Coronary artery (tissue), 2 donors: ENCODE results near the gene DPP10.

Source experiments
- DNase-seq: peaks from one replicate; pipeline ENCODE4 v3.0.0-alpha.2; 2017; ENCODE audit warnings: low spot score
- H3K27ac ChIP-seq, 2 donors: fragments of 200-600 bp; sonication (generic); one replicate each; pipeline ENCODE4 v1.5.1; 2016 to 2019
- H3K4me3 ChIP-seq: fragments of 200-600 bp; sonication (generic); 2 replicates; pipeline ENCODE4 v1.5.1; 2016; ENCODE audit warnings: mild to moderate bottlenecking, moderate library complexity
- TF ChIP-seq, protein P1 (sequence below): fragments of 200-600 bp; sonication (generic); IDR thresholded peaks from one replicate; pipeline ENCODE4 v1.5.1; 2019; ENCODE audit warnings: antibody characterized with exemption

The DPP10 gene

DNA sequence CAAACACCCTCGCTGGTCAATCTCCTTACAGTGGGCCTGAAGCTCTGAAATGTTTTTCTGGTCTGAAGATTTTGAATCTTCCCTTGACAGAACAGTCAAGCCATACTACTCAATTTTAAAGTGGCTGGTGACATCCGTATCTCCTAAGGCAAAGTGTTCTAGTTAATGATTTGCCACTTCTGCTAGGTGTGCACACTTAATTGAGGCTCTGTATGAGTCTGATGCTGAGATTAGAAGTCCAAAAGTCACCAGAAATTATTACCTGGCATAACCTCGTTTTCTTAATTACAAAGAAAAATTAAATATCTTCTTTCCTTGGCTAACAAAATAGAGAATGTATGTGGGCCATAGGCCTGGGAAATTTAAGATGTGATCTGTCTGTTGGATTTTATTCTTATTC lies 104.1 kb downstream of the DPP10 start:
- TF ChIP-seq, protein P1, sequence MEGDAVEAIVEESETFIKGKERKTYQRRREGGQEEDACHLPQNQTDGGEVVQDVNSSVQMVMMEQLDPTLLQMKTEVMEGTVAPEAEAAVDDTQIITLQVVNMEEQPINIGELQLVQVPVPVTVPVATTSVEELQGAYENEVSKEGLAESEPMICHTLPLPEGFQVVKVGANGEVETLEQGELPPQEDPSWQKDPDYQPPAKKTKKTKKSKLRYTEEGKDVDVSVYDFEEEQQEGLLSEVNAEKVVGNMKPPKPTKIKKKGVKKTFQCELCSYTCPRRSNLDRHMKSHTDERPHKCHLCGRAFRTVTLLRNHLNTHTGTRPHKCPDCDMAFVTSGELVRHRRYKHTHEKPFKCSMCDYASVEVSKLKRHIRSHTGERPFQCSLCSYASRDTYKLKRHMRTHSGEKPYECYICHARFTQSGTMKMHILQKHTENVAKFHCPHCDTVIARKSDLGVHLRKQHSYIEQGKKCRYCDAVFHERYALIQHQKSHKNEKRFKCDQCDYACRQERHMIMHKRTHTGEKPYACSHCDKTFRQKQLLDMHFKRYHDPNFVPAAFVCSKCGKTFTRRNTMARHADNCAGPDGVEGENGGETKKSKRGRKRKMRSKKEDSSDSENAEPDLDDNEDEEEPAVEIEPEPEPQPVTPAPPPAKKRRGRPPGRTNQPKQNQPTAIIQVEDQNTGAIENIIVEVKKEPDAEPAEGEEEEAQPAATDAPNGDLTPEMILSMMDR: no peak
- no peak overlapping the region for H3K4me3 ChIP-seq
- DNase-seq: no peak
- H3K27ac ChIP-seq: no peak overlapping the region

DNA sequence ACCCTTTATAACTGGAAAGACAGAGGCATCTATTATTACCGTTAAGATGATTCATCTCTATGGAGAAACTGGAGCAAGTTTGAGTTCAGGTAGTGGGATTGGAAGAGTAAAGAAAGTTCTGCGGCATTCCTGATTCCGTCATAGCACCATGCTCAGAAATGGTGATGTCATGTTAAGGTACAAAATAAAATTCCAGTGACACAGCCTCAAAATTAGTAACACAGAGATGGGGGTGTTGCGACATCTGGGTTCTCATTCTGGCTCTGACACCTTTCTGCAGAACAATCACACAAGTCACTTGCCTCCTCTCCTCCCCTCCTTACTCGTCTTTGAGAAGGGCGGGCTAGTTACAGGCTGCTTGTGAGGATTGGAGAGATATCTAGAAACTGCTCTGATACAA lies 105.7 kb downstream of the DPP10 start:
- no peak for DNase-seq
- no peak overlapping the region for H3K4me3 ChIP-seq
- H3K27ac ChIP-seq: no peak overlapping the region
- TF ChIP-seq, protein P1: no peak

DNA sequence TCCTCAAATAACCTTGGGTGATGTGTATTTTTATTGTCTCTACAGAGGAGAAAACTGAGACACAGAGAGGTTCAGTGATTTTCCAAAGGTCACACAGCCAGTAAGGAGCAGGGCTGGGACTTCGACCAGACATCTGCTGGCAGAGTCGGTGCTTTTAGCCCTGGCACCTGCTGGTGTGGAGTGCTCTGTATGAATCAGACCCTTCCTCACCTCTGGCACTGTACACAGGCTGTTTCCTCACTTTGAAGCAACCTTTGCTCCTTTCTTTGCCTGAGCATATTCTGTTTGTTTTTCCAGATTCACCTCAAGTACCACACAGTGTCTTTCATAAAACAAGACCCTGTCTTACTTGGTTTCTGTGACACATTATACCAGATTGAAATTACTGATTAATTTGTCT lies 107.9 kb downstream of the DPP10 start:
- Histone ChIP-seq H3K27ac (no peak overlapping the region), H3K4me3 (no peak overlapping the region)
- DNase-seq: no peak
- TF ChIP-seq, protein P1: no peak

DNA sequence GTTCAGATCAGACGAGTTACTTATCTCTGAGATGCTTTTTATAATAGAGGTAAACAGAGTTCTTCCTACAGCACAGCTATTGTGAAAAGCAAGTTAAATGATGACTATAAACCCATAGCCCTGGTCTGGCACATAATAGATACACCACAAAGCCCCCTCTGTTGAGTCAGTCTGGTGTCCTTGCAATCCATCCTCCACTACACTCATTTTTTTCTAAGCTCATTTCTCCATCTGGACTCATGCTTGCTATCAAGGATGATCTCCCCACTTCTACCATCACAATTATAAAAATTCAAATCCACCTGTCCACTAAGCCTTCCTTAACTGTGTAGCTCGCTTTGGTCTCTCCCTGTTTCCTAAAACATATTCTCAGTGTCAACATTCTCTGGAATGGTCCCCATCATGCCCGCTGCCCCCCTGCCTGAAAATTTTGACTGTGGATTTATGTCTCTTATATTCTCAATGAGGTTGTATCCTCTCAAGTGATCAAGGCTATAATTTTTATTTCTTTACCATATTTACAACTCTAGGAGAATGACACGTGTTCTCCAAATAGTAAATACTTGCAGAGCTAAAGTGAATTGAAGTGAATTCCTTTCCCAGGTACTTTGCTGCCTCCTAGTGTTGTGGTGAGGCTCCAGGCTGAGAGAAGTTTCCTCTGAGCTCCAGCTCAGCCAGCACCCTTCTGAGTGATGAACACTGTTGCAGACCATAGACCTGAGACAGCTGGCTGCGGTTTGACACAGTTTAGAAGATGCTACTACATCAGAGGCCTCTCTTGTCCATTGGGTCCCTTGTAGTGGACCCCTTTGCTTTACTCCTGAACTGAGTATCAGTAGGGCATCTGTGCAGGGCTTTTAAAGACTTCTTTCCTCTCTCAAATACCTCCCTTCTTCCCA lies 108.7 kb downstream of the DPP10 start:
- DNase-seq: no peak
- no peak overlapping the region for H3K27ac ChIP-seq
- TF ChIP-seq, protein P1: peak; percentile 64
- H3K4me3 ChIP-seq: no peak overlapping the region

DNA sequence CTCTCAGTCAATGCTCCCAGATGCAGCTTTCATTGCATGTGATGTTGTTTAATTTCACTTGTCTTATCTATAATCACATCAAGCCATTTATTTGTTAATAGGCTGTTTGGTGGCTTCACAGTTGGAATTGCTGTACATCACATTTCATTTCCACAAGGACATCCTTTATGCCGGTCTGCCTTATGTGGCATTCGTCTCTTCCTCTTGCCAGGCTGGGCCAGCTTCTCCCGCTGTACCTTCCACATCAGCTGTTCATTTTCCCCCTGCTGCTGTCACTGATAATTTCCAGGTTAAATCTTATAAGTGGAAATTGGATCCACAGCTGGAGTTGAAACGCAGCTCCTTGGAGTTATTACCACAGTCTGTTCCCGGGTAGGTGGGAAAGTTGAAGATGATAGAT lies 110.6 kb downstream of the DPP10 start:
- Histone ChIP-seq H3K27ac (no peak overlapping the region), H3K4me3 (no peak overlapping the region)
- no peak for DNase-seq
- TF ChIP-seq, protein P1: no peak

DNA sequence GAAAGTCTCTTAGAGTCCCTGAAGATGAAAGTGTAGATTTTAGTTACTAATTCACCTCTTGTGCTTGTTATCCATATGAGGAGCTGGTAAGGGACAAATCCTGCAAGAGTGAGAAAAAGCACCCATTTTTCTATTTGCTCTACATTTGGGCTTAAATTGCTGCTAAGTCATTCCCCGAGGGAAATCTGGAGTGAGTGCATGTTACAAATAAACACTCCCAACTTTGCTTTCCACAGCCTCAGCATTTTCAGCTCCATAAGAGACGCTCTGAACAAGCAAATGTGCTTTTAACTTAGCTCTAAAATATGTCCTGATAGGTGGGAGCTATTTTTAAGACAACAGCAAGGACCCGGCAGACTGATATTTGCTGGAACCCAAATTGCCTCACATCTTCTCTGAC lies 126.7 kb downstream of the DPP10 start:
- H3K4me3 ChIP-seq: no peak overlapping the region
- TF ChIP-seq, protein P1: no peak
- no peak for DNase-seq
- H3K27ac ChIP-seq: no peak overlapping the region

DNA sequence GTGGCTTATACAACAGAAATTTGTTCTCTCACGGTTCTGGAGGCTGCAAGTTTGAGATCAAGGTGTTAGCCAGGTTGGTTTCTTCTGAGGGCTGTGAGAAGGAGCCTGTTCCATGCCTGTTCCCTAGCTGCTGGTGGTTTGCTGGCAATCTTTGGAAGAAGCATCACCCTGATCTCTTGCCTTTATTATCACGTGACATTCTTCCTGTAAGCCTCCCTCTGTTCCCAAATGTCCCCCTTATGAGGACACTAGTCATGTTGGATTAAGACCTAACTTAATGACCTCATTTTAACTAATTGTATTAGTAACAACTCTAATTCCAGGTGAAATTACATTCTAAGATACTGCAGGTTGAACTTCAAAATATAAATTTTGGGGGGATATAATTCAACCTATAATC lies 135.2 kb downstream of the DPP10 start:
- no peak for DNase-seq
- TF ChIP-seq, protein P1: no peak
- Histone ChIP-seq H3K27ac (no peak overlapping the region), H3K4me3 (no peak overlapping the region)
